Skin of body (tissue), 2 donors: ENCODE measurements around the gene MEP1A. TPM values are rescaled to one million over a fixed set of nuclear protein-coding genes. Genes with fewer than 3 reads are reported as not detected.
"Not testable (repeated sequence)": the region's sequence is repeated elsewhere in the genome, so short reads cannot be mapped to it uniquely, and the experiment has no call there.

Source experiments
- DNase-seq: peaks from one replicate; lab custom pipeline; 2025; lab: John Stamatoyannopoulos, UW
- total RNA-seq: library from RNA; depleted of rRNA; stranded (reverse); fragments of >200 nt; gene quantifications from one replicate; pipeline ENCODE4 v1.2.3, GENCODE V29; 2014

MEP1A gene
- total RNA-seq, 1 donor from 2014 or later: not detected

DNA sequence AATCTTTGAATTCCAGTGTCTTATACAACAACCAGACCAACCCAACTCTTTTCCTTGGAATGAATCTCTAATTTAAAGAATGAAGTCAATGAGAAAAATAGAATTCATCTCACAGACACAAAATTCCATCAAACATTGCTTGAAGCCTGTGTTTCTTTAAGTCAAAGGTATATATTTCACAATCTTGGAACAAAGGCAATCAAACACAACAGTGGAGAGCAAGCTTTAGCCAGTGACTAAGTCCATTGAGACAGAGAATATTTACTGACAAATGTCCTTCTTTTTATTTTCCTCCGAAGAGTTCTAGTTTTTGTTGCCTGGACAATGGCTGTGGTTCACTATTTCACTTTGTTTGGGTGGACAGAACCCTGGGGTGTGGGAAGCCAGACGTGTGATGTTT, 35.8 kb downstream of the MEP1A start:
- DNase-seq: no peak

DNA sequence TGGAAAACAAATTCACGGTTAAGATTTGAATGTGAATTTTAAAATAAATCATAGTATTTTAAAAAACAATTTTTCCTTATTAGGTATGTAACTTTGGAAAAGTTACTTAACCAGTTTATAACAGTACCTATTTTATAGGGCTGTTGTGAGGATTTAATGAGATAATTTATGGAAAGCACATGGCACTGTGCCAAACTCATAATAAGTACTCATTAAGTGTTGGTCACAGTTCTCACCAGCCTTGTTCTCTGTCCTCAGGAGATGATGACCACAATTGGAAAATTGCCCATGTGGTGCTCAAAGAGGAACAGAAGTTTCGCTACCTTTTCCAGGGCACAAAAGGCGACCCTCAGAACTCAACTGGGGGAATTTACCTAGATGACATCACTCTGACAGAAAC, 39.6 kb downstream of the MEP1A start:
- no peak for DNase-seq

DNA sequence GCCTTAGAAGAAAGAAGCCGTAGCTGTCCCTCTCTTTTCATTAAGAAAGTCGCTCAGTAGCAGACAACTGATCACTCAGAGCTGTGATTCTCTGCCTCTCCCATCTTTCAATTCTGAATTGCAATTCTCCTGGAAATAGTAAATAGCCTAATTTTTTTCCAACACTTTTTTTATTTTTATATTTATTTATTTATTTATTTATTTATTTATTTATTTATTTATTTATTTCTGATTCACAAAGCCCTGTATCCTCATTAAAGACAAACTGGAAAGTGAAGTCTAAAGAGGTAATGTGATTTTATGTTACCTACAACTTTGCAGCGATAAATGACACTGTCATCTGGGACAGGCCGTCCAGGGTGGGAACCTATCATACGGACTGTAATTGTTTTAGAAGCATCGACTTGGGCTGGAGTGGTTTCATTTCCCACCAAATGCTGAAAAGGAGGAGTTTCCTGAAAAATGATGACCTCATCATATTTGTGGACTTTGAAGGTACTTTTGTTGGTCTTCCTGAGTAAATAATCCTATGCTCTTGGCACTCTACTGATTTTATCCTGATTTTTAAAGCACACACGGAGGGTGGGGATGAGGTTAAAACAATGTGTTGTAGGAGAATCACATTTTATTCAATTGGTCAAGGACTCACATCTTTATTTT, 41.2 kb downstream of the MEP1A start:
- not testable (repeated sequence) for DNase-seq

DNA sequence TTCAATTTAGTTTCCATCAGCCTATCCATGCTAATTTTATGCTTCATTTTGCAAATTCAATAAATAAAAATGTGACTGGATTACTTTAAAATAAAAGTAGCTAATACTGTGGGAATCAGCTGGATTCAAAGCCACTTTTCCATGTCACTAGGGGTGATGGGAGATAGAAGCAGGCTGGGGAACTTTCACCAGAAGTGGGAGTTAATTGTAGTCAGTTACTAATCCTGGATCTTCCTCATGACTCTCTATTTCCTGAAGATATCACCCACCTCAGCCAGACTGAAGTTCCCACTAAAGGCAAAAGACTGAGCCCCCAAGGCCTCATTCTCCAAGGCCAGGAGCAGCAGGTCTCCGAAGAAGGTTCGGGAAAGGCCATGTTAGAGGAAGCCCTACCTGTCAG, 41.8 kb downstream of the MEP1A start:
- not testable (repeated sequence) for DNase-seq

DNA sequence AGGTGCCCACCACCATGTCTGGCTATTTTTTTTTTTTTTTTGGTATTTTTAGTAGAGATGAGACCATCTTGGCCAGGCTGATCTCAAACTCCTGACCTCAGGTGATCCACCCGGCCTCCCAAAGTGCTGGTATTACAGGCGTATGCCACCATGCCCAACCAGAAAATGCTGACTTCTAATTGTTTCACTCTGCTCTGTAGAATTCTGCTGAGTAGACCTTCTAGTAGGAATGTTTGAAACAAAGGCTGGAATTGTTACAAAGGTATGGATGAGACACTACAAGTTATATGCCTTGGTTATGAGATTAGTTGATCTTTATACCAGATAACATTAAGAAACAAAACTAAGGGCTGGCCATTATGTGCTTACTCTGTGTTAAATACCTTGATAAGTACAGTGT, 44.8 kb downstream of the MEP1A start:
- no peak for DNase-seq

DNA sequence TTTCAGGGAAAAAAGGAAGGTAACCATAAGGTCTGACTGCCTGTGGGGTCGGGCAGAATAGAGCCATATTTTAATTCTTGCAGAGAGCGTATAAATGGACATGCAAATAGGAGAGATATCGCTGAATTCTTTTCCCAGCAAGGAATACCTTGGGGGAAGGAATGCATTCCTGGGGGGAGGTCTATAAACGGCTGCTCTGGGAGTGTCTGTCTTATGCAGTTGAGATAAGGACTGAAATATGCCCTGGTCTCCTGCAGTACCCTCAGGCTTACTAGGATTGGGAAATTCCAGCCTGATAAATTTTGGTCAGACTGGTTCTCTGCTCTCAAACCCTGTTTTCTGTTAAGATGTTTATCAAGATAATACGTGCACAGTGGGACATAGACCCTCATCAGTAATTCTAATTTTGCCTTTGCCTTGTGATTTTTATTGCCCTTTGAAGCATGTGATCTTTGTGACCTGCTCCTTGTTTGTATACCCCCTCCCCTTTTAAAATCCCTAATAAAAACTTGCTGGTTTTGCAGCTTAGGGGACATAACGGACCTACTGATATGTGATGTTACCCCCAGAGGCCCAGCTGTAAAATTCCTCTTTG, 49.2 kb downstream of the MEP1A start:
- not testable (repeated sequence) for DNase-seq

DNA sequence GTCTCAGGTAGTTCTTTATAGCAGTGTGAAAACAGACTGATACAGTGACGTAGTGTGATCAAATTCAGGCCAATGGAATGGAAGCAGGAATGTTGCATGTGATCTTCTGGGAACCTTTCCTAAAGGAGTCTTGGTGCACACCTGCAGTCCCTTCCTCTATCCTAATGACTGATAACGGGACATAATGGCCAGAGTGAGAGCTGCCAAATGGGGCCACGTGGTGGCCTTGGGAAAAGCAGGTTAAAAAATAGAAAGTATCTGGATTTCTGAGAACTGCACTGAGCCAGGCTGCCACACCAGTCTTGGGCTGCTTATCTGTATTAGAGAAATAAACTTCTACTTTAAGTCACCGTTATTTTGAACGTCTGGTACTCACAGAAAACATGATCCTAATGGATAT, 51.9 kb downstream of the MEP1A start:
- no peak for DNase-seq

DNA sequence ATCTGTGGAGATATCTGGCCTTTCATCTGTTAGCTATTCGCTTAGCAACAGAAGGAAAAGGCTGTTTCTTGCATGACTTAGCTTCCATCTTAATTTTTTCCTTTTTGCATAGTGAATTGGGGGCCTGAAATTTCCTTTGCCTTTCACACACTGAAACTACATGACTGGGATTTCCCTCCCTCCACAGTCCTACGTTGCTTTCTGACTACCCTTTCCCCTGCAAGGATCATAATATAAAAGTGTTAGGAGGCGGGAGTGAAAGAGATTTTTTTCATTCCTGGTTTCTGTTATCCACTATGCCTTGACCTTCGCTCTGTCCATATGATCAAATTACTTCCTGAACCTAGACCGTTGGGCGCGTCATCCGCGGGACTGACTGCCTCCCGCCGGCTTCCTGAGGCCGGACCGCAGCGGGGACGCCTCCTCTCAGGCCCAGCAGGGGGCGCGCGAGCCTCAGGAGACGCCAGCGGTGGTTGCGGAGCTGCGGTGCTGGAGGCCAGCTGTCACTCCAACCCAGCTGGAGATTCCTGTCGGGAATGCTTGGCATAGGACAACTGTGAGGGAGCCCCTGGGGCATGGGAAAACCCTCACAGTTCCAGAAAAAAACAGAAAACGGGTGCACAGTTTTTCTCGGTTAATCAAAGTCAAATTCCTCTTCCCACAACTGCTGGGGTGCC, 55.6 kb downstream of the MEP1A start:
- peak; percentile 72 for DNase-seq

DNA sequence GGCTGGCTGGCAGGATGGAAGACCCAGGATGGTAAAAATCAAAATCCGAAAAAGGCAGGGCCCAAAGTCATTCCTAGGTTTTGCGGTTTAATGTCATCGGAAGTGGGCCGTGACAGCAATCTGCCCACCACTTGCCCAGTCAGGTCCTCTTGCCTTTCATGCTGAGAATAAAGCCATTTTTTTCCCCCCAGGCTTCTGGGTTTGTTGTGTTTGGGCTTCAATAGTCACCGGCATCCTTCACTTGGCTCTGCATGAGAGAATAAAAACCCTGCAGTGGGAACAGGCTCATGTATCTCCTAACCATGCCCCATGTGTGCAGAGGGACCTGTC, 56.1 kb downstream of the MEP1A start:
- no peak for DNase-seq

DNA sequence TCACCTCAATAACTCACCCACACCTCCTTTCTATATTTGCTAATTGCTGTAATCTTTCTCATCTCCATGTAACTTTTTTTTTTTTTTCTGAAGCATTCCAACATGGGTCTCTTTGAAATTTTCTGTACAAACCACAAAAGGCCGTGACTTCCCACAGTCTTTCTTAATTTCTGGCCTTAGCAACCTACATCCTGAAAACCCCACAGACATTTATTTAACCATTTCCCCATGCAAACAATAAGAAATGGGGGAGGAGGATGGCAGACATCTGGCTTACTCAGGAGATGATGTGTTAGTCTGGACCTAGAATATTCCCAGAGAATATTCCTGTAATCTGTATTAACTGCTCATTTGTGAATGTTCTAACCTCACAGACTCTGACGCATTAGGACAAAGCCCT, 57.6 kb downstream of the MEP1A start:
- DNase-seq: no peak

DNA sequence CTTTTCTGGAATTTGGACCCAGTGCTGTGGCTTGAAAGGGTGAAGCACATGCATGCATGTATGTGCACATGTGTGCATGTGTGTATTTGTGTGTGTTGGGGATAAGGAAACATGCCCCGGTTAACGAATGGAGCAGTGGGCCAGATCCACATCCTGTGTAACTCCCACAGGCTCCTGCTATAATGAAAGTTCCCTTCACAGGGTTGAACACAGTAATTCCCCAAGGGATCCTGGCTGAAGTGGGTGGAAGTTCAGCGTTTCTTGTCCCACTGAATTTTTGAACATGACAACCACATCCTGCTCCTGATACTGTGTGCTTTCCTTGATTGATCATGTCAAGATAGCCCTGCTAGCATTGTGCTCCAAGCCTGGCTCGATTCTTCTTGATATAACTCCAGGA, 58.4 kb downstream of the MEP1A start:
- DNase-seq: not testable (repeated sequence)

DNA sequence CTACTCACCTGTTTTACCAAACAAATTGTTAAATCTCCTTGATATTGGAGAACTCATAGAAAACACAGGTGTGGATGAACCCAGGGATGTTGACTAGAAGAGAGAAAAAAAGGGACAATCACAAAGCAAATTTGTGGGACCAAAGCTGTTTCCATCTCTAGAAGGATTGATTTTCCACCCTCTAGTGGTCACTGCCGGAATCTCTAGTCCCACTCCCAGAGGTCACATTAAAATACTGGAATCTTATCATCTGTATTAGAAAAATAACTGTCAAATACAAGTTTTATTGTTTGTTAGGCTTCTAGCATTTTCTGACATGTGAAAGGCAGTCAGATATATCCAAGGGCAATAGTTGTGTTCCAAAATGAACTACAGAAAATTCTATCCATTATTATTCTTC, 62.8 kb downstream of the MEP1A start:
- not testable (repeated sequence) for DNase-seq

DNA sequence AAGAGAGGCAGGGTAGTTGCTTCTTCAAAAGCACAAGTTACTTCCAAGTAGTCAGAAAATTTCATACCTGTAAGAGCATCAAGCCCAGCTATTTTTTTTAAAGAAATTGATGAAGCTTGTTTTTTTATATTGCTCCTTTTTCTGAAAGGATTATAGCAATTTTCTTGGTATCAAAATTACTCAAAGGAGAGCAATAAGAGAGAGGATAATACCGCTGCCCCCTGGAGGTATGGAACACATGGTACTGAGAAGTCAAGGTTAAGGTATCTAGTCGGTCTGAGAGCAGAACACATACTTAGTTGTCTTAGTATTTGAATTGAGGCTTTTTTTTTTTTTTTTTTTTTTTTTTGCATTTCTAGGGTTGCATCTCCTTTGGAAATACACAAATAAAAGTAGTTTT, 69.2 kb downstream of the MEP1A start:
- DNase-seq: no peak

DNA sequence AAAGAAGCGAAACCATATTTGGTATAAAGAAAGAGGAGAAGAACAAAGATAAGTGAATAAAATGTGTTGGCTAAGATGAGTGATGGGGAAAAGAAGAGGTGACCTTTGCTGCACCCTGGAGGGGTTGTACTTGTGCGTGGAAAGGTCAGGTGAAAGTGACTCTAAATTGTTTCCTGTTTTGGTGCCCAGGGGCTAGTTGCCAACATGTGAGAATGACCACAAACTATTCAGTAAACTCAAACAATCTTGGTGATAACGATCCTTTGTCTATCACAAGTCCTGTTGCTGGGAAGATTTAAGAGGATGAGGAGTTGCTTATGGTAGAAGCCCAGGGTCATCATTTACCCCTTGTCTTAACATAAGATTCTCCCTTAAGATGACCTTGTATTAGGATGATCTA, 70.6 kb downstream of the MEP1A start:
- DNase-seq: no peak

DNA sequence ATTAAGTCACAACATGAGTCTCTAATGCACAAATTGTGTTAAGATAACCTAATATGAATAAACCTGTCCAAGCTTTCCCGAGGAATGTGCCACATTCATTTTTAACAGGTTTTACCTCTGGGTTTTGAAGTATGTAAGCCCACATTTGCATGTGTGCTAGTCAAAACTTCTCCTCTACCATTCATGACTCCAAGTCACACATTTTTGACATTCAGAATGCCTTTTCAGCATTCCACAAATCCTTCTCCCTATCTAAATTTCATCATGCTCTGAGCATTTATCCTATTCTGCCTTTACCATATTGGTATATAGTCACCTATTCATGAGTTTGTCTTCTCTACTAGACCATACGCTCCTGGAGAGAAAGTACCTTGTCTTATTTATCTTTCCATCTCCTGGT, 72.0 kb downstream of the MEP1A start:
- DNase-seq: no peak

DNA sequence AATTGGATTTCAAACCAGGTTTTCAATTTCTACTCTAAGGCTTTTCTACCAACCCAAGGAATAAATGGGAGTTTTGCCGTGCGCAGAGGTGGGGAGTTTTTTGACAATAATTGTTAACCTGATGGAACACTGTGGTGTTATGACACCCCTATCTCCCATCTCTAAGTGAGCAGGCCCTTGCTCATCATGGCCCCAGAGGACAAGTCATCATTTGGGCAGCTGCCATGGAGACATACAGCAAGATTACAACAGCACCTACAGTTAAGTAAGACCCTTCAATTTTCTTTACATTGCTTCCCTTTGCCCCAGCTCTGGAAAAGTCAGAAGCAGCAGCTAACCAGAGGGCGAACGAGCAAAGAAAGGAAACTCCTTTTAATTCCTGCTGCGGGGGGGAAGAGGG, 74.2 kb downstream of the MEP1A start:
- DNase-seq: no peak

DNA sequence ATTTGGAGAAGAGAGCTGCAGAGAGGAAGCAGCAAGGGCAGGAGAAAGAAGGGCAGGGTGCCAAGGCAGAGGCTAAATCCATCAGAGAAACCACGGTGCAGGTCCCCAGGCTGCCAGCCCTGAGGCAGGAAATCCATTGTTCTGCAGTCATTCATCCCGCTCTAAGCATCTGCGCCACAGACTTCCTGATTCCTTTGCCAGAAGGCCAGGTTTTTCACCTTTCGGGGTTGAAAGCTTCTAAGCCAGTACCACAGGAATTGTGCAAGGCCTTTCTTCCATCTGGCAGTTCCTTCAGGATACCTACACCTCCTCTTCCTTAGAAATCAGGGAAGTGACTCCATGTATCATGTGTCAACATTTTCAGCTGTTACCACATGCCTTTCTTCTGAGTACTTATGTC, 82.9 kb downstream of the MEP1A start:
- no peak for DNase-seq

DNA sequence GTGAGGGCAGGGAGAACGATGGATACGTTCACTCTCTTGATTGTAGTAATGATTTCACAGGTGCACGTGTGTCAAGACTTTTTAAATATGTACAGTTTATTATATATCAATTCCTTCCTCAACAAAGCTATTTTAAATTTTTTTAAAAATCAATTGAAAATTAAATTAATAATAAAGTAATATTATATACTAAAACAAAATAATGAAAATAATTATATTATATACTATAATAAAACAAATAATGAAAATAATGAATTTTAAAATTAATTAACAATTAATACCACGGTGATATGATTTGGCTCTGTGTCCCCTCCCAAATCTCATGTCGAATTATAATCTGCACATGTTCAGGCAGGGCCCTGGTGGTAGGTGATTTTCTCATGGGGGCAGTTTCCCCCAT, 85.8 kb downstream of the MEP1A start:
- DNase-seq: no peak

DNA sequence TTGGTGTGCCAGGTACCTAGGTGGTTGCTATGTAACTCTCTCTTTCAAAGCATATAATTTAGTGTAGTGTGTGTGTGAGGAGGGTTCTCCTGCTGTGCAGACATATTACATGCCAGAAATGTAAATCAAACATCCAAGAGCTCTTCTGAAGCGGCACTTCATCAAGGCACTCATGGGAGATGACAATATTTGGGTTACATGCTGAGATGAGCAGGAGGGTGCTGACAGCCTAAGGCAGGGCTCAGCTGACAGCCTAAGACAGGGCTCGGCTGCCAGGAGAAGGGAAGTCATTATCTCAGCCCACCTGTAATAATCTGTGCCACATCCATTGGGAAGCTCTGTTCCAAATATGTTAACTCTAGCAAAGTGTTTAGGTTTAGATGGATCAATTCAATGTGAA, 89.5 kb downstream of the MEP1A start:
- DNase-seq: no peak

DNA sequence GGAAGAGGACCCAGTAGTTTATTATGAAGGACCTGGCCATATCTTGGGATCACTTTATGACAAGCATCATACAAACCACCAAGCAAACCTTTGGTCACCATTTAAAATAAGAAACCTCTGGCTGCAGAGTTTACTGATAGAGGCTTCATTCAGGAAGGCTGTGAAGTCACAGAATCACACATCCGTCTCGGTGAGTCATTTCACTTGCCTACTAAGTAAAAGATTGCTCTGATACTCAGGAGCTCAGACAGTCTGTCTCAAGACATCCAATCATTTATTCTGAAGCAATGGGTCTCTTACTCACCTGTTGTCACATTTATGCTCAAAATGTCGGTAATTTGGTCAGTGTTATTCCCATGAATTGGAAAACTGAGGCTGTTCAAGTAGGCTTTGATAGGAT, 94.8 kb downstream of the MEP1A start:
- no peak for DNase-seq

DNA sequence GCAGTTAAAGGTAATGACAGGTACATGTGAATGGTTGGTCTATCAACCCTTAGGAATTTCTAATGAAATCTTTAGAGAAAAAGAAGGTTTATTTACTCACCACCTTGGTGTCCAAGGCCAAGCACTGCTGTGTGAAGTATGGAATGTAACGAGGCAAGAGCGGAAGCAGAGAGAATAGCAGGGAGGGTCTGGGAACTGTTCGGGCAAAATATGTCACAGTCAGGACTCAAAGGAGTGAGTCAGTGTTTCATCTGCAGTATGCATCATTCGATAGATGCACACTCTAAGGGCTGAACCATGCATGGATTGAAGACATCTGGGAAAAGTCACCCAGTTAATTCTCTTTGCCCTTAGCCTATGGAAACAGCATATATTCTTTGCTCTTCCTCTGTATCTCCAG, 95.4 kb downstream of the MEP1A start:
- no peak for DNase-seq
